Posterior vena cava (tissue), 2 donors: ENCODE data around the gene MMP11. TPM values are rescaled to one million over a fixed set of nuclear protein-coding genes. Genes with fewer than 3 reads are reported as not detected.

ENCODE experiments used
- DNase-seq: peaks from one replicate; pipeline ENCODE4 v3.0.0-alpha.2; 2020; ENCODE audit warnings: low spot score
- intact Hi-C, 2 donors: fragments of 100-400 bp; cut with DNase I; formaldehyde crosslinking; loops; one replicate each; pipeline versions ENCODE4 v1.14.1 to v1.14.2; 2022 to 2023
- total RNA-seq, 2 donors: library from RNA; stranded (reverse); fragmentation: NEBNext Ultra II Directional; extraction: Animal tissue kit (Norgen Biotek cat#: 25700); gene quantifications; one replicate each; pipeline ENCODE4 v1.2.1, GENCODE V29; 2021
- donor health status: DM: yes; HTN: yes; CAD: no.
- donor health status: DM: yes; HTN: yes; CAD: no.

The MMP11 gene
- total RNA-seq, 2 donors from 2014 or later, result 2.8 to 5.8 TPM

DNA sequence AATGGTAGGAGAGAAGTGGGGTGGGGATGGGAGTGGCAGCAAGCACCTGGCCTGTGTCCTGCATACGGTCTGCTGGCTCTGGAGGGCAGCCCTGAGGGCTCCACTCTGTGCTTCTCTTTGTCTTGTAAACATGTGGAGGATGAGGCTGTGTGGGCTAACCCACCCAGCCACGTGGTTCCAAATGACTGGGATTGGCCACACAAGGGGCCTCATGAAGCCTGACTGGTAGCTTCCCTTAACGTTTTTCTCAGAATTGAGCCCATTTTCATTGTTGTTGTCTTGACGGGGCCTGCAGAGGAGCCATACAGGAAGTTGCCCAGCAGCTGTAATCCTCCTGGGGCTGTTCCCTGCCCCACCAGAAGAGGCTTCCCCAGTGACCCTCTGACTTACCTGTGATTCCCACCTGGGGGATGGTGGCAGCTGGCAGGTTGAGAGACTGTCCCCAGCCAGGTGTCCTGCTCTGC lies 48.1 kb downstream of the MMP11 start:
- intact Hi-C loops, result no loop called here
- DNase-seq, result no peak

DNA sequence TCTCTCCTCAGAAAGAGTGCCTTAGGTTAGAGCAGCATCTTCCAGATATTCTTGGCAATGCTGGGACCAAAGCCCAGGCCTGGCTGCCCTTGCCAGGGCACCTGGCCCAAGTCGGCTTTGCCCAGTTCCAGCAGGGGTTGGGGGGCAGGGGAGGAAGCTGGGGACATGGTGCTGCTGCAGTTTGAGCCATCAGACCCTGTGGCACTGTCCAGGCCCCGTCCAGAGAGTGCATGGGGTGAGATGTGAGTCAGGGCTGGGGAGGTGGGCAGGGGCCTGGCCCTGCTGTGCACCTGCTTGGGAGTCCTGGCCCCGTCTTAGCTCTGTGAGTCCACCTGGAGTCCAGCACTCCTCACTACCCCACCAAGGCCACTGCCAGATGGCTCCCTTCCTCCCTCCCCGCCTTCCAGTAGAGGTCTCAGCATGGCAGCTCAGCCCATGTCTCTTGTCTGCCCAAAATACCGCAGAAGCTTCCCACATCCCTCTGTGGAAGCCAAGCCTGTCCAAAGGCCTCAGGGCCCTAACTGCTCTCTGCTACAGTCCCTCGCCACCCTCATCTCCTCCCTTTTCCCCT lies 49.5 kb downstream of the MMP11 start:
- intact Hi-C loops, result no loop called here
- DNase-seq, result no peak

DNA sequence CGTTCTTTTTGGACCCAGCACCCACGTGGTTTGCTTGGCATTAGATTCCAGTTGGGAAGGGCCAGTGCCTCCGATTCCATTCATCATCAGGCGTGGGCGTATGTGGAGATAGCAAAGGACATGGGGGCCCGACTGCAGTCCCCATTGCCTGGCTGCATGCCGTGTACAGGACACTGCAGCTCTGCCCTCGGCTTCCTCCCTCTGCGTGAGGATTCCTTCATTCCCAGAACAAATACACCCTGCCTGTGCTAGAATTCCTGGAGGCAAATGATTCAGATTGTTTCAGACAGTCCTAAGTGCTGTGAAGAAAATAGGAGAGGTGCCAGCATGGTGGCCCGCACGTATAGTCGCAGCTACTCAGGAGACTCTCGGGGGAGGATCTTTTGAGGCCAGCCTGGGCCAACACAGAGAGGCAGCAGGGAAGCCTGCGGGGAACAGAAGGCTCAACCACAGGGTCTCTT lies 50.7 kb downstream of the MMP11 start:
- no peak for DNase-seq
- intact Hi-C loops, result no loop called here

DNA sequence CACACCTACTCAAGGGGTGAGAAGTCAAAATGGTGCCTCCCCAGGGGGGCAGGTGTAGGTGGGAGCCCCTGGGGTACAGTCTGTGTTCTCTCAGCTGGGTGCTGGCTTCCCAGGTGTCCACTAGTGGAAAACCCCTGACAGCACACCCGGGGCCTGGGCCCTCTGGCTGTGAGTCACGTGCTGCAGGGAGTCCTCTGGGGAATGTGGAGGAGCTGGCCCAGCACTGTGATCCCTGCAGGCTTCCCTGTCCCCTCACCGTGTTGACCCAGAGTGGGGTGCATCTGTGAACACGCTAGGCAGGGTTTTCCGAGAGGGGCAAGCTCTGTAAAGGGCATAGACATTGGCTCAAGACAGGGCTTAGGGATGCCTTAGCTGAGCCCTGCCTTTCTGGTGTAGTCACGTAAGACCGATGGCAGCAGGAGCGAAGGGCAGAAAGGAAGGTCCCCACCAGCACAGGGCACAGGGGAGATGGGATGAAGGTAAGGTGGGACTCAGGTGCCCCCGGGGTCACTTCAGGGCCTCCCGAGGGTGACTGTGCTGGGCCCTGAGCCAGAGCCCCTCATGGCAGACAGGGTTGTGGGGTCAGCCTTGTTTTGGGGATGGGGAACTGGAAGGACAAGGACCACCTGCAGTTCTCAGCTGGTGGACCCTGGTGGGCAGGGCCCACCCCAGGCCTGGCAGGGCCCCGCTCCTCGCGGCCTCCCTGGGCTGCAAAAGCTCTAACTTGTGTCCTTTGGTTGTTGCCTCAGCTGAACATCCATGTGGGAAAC lies 52.0 kb downstream of the MMP11 start:
- DNase-seq, result no peak
- intact Hi-C loops, result no loop called here

DNA sequence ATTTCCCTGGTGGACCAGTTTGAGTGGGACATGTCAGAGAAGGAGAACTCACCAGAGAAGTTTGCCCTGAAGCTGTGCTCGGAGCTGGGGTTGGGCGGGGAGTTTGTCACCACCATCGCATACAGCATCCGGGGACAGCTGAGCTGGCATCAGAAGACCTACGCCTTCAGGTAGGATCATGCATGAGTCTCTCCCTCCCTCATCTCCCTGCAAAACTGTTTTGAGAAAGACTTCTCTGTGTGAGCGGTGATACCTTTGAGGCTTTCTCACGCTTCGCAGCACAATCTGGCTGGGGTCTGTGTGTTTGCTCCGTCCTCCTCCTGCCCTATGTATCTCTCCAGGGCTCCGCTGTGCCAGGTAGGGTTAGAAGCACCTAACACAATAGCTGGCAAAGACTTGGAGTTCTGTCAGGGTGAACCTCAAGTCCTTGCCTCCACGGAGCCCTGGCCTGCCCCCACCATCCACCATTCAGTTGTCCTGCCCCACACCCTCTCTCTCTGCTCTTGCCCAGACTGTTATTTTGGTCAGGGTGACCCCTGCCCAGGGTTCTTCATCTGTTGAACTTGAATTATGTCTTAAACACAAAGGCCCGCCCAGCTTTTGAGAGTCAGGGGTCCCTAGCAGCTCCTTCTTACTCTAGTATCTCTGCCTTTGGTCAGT lies 52.7 kb downstream of the MMP11 start:
- no peak for DNase-seq
- intact Hi-C loops, result no loop called here

DNA sequence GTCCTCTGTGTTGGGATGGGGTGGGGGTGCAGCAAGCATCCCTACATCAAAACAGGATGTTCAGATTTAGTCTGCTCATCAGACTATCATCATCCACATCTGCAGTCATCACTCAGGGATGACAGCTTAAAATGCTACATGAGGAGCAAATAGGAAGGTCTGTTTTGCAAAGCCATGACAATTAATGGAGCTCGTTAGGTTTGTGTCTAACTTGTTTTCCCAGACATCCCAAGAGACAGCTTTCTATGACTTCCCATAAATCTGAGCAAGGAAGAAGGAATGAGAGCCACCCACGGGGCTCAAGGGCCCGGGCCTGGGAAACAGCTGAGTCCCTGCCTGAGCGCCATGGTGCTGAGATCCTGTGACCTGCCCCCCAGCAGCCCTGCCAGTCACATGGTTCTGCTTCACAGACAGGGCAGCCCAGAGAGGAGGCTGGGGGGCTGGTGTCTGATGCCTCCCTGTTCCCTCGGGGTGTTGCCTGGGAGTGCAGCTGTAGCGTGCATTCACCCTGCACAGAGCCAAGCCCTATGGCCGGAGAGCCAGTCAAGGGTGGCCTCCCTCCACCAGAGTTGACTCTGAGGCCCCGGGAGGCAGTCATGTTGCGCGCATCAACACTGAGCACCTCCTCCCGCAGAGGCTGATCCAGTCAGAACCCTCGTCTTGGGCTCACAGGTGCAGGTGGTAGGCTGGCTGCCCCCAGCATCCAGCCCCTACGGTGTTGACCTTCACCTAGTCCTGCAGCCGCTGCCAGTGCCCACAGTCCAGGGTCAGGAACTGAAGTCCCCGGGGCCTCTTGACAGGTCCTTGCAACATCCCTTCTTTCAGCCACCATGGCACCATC lies 54.1 kb downstream of the MMP11 start:
- intact Hi-C loops, result no loop called here
- peak; percentile 79 for DNase-seq

DNA sequence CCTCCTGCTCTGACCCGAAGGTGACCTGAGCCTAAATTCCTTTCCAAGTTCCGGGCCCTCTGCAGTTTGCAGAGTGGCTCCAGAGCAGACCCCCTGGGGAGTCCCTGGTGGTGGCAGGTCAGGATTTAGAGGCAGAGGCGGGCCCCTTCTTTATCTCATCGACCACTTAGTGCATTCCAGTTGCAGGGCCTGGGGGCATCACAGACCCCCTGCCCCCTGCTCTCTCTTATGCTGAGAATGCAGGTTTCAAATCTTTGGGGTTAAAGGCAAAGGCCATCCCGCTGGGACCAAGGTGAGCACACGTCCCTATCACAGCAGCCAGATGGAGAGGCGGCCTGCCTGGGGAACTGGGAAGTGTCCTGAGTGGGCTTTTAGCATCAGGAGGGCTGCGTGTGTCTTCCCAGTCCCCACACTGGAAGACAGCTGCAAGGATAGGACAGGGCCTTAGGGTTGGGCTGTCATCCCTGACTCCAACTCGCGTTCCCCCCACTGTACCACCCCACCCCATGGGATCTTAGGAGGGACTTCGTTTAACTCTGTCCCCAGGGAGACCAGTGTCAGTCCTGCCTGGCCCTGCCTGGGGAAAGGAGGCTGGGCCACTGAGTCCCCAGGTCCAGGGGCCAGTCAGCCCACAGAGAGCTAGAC lies 54.8 kb downstream of the MMP11 start:
- intact Hi-C loops, result no loop called here
- peak; percentile 61 for DNase-seq

DNA sequence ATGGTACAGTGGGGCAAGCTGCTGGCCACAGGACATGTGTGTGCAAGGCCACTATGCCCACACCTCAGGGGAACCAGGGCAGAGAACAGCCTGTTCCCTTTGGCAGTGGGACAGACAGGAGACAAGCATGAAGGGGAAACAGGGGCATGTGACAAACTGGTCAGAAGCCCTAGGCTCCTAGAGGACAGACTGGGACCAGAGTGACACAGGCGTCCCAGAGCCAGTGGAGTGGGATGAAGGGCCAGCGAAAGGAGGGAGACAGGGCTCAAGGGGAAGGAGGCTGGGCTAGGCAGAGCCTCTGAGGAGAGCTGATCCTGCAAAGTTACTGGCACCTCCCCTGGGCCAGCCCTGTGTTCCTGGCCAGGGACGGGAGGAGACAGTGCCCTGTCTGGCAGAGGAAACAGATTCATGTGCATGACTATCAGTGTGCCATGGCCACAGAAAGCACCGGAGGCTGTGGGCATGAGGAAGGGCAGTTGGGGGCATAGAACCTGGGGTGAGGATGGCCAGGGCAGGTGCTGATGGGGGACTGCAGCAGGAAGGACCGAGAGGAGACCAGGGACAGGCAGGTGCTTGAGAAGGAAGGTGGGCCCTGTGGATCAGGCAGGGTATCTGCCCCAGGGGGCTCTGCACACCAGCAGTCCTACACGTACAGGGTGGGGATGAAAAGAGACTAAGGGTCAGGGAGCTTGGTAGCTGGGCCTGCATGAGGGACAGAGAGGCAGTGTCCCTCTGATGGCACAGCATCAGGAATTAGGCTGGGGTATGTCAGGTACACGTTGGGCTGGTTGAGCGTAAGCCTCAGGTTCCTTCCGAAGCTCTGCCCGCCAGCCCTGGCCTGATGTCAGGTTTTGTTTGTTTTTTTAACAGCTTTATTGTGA lies 56.4 kb downstream of the MMP11 start:
- intact Hi-C loops, result no loop called here
- DNase-seq, result peak; percentile 75

DNA sequence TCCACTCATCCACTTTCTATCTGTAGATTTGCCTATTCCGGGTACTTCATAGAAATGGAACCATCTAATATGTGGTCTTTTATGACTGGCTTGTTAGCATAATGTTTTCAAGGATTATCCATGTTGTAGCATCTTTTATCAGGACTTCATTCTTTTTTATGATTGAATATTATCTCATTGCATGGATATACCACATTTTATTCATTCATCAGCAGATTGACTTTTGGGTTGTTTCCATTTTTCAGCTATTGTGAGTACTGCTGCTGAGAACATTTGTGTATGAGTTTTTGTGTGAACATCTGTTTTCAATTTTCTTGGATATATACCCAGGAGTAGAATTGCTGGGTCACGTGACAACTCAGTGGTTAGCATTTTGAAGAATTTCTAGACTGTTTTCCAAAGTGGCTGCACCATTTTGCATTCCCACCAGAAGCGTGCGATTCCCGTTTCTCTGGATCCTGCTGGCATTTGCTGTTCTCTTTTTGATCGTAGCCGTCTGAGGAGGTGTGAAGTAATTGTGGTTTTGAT lies 57.3 kb downstream of the MMP11 start:
- no peak for DNase-seq
- intact Hi-C loops, result no loop called here

DNA sequence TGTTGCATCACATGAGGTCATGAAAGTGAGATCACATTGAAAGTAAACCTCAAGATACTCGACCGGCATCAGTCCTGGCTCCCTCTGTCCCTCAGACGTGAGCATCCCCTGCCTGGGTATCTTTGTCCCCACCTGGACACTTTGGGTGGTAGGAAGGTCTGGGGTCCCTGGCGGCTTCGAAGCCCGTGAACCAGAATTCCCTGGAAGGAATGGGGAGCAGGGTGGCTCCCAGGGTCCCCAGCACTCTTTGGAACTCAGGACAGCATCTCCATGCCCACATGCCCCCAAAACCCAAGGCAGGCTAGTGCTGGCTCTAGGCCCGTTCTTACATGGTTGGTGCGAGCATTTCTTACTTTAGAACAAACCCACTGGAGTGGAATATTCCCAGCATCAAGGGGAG lies 58.6 kb downstream of the MMP11 start:
- DNase-seq, result peak; percentile 54
- intact Hi-C loops, result no loop called here

DNA sequence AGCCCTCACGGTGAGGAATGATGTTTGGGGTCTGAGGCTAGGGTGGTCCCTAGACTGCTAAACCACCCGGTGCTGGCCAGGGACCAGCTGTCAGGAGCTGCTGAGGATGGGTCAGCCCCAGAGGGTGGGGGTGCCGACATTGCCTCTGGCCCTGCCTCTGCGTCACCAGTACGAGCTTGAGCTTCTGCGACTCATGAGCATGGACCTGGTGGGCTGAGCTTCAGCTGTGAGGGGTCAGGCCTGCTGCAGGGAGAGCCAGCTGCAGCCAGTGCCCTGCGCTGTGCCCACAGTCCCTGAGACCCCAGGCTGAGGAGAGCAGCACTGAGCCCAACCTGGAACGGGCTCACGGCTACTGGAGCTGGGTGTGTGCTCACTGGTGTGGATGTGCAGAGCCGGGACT lies 59.1 kb downstream of the MMP11 start:
- DNase-seq, result peak; percentile 47
- intact Hi-C loops, result no loop called here

DNA sequence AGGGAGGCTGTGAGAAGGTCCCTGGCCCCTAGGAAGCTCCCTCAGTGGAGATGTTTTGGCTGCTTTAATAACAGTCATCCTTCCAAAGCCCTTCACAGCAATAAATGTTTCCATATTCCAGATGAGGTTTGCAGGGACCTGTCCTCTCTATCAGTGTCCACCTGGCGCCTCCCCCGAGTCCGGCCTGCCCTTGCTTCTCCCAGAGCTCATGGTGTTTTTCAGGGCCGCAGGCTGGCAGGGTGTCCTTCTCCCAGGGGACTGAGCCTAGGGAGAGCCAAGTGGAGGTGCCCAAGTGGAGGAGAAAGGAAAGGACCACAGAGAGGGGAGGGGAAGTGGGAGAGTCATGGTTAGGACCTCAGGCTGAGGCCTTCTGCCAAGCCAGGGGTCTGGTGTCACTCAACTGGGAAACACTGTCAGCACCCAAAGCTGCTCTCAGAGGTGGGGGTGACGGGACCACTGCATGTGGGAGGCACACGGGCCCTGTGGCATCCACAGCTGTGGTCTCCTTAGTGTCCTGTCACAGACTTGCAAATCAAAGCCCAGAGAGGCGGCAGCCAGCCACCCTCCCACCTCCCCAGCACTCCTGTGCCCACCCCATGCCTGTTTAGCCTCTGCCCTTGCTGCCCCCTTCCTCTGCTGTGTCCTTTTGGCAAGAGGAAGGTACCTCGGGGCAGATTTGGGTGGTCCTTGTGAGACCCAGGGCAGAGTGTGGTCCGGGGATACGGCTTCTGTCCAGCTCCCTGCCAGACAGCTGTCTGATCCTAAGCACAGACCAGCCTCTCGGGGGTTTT lies 59.8 kb downstream of the MMP11 start:
- intact Hi-C loops, result no loop called here

DNA sequence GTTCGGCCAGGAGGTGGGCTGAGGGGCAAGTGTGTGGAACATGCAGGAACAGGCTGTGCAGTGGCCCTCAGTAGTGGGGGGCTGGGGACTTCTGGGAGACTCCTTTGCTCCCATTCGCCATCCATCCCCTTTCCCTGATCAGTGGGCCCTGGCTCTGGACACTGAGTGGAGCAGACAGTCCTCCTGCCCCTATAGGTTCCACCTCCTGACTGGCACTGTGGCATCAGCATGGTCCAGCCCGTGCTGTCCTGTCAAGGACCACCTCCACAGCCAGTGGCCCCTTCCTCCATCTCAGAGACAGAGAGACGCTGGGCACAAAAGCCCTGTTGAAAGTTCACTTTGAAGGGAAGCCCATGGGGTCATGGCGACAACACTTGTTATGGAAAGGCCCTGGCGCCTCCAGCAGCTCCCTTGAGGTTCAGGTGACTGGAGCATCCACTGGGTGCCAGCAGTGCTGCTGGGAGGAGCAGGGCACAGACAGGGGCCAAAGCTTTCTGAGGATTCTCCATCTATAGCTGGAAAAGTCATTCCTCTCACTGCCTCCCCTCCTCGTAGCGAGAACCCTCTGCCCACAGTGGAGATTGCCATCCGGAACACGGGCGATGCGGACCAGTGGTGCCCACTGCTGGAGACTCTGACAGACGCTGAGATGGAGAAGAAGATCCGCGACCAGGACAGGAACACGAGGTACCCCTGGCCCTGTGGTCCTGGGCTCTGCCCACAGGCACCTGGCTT lies 60.5 kb downstream of the MMP11 start:
- peak; percentile 64 for DNase-seq

More for the DNA sequence above, 59.8 kb downstream of the MMP11 start:
- peak; percentile 42 for DNase-seq

More for the DNA sequence above, 60.5 kb downstream of the MMP11 start:
- intact Hi-C loops, result no loop called here
